ENCODE data around the gene DVL2.
"Not testable (repeated sequence)": the region's sequence is repeated elsewhere in the genome, so short reads cannot be mapped to it uniquely, and the experiment has no call there.

The DVL2 gene

DNA sequence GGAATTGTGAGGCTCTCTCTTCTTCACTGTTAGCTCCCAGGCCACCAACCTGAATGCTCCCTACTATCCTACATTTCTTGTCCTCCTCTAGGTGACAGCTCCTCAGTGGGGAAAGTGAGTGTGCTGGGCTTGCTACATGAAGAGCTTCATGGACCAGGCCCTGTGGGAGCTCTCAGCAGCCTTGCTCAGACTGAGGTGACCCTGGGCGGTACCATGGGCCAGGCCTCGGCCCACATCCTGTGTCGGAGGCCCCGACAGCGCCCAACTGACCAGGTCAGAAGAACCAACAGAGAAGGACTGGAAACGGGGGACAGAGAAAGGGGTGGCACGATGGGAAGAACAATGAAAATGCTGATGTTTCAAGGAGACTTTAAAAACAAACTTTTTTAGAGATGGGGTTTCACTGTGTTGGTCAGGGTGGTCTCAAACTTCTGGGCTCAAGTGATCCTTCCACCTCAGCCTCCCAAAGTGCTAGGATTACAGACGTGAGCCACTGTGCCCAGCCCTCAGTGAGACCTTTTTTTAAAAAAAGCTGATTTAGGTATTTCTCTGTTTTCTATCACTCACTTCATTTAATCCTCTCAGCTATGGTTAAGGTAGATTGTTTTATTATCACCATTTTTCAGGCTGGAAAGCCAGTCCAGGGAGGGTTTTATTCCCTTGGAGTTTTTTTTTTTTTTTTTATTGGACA lies 22.6 kb upstream of the DVL2 start:
- no peak for DNase-seq (ENCODE audit: low spot score)

DNA sequence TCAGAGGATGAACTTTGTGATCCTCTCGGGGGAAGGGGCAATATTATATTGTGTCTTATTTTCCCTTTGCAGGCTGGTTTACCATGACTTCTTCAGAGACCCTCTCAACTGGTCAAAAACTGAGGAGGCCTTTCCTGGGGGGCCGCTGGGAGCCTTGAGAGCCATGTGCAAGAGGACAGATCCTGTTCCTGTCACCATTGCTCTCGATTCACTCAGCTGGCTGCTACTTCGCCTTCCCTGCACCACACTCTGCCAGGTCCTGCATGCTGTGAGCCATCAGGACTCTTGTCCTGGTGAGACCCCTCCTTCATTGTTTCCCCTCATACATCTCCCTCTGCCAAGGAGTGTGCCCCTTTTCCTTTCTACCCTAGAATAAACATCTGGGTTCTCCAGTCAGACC lies 20.2 kb upstream of the DVL2 start:
- no peak for DNase-seq (ENCODE audit: low spot score)

DNA sequence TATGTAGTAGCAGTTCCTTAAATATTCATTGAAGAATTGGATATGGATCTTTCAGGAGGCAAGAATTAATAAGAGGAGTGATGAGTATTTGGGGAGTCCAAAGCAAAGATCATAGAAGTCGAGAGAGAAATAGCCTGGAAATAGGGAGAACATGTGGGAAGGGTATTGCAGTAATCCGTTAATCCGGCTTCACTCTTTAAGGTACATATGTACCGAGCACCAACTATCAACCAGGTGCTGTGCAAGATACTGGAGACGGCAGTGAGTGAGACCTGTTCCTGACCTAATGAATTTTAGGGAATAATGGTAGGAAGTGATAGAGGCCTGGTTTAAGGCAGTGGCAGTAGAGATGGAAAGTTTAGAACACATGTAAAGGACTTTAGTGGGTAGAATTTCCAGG lies 18.8 kb upstream of the DVL2 start:
- no peak for DNase-seq (ENCODE audit: low spot score)

DNA sequence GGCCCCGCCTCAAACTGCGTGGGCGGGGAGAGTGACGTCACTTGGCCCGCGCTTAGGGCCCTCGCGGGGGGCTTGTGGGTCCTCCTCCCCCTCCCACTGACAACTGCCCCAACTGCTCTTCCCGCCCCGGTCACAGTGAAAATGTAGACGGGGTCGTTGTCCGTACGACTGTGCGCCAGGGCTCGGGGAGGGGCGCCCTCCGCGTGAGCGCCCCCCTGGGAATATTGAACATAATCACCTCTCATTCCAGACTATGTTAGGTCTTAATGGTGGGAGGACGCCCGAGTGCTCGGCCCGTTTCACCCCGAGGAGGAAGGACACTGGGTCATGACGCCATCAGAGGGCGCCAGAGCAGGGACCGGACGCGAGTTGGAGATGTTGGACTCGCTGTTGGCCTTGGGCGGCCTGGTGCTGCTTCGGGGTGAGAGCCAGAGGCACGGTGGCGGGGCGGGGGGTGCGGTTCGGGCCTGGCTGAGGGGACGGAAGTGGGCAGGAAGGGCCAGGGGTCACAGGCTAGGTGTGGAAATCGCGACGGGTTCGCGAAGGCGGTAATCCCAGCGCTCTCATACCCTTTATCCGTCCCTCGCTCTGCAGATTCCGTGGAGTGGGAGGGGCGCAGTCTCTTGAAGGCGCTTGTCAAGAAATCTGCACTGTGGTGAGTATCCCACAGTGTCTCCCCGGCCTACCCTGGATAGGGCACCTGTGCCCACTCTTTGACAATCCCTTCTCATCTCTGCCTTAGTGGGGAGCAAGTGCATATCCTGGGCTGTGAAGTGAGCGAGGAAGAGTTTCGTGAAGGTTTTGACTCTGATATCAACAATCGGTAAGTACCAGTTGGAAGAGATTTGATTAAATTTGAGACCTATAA lies 18.1 kb upstream of the DVL2 start, which contains the start of gene ELP5:
Gene ELP5 (plus strand): TSS at position 40 of the 868 bp plus-strand sequence. CDS start 336 bp downstream, at position 376.
- DNase-seq (ENCODE audit: low spot score) = peak; percentile 89

DNA sequence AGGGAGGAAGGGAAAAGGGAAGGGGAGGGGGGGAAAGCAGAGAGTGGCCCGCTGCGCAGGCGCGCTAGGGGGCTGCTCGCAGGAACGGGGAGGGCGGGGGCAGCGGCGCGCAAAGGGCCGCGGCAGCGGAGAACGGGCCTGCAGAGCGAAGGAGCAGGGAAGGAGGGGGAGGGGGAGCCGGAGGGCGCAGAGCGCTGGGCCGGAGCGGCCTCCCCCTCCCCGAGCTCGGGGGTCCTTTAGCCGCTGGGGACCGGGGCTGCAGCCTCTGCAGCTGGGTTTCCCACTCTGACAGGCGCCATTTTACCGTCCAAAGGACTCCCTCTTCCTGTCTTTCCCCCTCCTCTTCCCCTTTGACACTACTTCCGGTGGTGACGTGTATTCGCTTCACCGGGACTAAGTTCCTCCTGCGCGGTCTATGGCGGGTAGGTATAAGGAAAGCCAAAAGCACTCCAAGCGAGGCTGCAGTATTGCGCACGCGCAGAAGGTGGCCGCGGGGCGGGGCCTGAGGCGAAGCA lies 17.4 kb upstream of the DVL2 start, which contains the start of gene CTDNEP1:
Gene CTDNEP1 (minus strand): TSS at position 74 of the 515 bp plus-strand sequence. CDS start 438 bp downstream, outside the sequence.
- DNase-seq (ENCODE audit: low spot score) = peak; percentile 100

DNA sequence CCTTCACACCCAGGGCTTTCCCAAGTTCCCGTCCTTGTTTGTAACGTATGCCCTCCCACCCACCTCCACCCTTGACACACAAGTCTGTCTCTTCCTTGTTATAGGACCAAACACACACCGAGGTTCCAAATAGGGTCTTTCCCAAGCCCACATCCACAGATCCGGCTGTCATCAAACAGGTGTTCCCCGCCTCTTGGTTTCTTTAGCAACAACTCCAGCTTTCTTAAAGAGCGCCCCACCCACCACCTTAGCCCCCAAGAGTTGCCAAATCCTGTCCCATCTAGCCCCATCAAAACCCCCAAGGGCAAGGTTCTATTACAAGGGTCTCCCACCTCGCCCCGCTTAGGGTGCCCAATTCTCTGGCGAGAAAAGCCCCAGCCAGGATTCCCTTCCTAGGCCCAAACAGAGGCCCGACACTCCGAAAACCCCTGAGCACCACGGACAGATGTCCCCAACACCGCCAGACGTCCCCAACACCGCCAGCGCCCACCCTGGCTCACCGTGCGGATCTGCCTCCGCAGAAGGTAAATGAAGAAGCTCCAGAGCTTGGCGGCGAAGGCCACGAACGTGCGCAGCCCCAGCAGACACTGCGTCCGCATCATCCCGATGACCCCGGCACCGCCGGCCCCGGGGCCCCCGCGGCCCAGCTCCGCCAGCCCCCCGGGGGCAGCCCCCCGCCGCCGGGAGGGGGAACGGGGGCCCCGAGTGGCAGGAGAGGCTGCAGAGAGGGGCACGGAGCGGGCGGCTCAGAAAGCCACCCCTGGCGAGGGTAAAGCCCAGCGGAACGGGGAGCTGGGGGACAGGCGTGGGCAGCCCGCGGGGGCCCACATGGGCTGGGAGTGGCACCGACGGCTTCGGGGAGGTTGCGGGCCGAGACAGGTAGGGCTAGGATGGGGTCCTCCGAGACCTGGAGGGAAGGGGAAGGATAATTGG lies 16.6 kb upstream of the DVL2 start:
- DNase-seq (ENCODE audit: low spot score) = no peak

DNA sequence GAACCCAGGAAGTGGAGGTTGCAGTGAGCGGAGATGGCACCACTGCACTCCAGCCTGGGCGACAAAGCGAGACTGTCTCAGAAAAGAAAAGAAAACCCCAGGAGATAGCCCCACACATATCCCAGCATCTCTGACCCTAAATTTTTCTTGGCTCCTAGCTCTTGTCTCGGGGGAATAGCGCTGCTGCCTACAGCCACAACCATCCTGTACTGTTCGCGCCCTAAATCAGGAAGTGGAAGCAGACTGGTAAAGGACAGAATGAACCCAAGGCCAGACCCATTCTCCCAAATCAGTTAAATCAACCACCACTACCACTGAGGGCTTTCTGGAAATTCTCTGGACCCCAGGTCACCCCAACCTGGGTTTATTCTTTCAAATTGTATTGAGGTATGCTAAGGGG lies 15.5 kb upstream of the DVL2 start:
- DNase-seq (ENCODE audit: low spot score) = no peak

DNA sequence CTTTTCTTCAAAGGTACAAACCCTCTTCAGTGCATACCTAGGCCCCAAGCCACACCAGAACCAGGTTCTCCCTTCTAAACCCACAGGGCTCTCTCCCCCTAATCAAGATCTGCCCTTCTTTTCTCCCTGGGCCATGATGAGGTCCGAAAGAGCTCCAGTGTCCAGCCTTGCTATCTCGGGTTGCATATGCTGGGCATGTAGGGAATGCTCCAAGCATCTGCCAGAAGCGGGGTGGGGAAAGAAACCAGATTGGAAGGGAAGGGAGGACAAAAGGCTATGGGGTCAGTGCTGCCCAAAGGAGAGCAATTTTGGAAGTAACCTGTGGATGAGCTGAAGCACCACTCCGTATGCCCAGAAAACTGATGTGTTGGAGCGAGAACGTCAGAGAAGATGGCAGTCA lies 14.9 kb upstream of the DVL2 start:
- DNase-seq (ENCODE audit: low spot score) = no peak

DNA sequence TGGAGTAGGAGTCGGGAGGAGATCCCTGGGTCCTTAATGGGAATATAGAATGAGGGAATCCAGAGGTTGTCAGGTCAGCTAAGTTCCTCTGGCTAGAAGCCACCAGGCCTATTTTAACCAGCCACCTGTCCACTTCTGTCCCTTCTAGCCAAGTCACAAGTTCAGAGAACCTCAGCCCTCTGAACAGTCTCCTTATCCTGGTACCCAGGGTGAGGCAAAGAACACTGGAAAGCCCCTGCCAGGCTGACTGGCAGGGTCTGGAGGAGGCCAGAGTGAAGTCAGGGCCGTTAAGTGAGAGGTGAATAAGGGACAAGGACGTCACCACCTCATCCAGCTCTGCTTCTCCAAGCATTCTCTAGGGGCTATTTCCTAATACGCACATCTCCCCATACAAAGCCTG lies 14.5 kb upstream of the DVL2 start:
- DNase-seq (ENCODE audit: low spot score) = no peak

DNA sequence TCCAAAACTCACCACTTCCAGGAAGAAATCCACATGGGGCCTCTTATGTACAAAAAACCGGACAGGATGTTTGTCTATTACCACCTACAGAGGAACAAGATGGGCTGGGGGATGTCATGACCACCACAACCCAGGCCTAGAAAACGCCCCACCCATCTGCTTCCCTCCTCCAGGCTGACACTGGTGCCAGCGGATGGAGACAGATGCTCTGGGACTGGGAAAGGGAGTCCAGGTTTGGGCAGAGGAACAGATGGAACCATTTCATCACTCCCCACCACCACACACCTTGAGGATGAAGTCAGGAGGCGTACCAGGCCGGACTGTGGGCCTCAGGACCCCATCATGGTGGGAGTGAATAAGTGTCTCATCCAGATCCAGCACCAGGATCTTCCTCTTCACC lies 12.5 kb upstream of the DVL2 start:
- no peak for DNase-seq (ENCODE audit: low spot score)

DNA sequence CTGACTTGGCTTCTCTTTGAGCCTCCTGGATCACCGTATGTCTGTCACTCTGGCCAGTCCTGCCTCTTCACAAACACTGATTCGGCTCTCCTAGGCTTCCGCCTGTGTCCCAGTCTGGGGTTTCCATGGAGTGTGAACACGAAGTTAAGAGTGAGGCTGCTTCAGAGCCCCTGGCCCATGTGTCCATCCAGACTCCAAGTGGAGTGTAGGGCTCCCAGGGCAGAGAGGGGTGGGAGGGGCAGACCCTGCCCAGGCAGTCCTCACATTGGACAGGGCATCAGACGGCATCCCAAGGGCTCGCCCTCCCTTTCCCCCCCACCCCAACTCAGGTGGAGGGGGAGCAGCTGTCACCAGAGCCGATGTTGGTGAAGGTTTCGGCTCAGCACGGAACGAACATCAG lies 9.5 kb upstream of the DVL2 start:
- DNase-seq (ENCODE audit: low spot score) = not testable (repeated sequence)

DNA sequence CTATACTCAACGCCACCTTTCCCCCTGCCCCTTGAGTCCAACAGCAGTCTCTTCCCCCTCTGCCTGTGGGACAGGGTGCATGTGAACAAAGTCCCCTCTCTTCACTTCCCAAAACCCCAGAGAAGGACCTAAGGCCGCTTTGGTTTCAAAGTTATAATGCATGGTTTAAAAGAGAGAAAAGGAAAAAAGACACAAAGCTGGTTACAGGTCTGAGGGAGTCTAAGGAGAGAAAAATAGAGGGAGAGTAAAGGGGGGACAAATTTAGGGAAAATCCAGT lies 9.1 kb upstream of the DVL2 start:
- no peak for DNase-seq (ENCODE audit: low spot score)

DNA sequence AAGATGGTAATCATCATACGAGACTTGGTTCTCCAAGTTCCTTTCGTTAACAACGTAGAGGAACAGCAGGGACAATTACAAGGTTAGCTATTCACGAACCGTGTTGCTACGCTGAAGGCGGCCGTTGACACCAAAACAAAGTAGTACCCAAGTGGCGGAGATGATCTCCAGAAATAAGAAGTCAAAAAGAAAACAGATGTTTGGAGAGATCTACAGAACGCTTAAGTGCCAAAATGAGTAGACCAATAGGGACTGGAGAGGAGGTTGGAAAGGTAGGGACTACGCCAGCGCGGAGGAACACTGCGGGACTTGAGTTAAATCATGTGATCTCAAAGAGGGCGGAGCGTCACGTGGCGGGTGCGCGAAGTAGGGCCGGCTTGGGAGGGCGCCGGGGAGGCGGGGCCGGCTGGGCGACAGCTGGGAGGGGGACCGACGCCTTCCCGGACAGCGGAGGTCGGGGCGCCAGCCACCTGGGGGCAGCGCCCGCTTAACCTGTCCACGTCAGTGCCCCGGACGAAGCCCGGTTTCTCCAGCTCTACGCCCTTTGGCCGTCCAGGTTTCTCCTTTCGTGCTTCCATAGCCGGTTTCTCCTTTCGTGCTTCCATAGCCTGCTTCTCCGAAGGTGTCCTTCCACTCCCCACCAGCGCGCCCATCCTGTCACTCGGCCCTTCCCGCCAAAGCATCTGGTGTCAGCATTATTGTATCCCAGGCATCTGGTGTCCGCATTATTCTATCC lies 8.6 kb upstream of the DVL2 start:
- no peak for DNase-seq (ENCODE audit: low spot score)

DNA sequence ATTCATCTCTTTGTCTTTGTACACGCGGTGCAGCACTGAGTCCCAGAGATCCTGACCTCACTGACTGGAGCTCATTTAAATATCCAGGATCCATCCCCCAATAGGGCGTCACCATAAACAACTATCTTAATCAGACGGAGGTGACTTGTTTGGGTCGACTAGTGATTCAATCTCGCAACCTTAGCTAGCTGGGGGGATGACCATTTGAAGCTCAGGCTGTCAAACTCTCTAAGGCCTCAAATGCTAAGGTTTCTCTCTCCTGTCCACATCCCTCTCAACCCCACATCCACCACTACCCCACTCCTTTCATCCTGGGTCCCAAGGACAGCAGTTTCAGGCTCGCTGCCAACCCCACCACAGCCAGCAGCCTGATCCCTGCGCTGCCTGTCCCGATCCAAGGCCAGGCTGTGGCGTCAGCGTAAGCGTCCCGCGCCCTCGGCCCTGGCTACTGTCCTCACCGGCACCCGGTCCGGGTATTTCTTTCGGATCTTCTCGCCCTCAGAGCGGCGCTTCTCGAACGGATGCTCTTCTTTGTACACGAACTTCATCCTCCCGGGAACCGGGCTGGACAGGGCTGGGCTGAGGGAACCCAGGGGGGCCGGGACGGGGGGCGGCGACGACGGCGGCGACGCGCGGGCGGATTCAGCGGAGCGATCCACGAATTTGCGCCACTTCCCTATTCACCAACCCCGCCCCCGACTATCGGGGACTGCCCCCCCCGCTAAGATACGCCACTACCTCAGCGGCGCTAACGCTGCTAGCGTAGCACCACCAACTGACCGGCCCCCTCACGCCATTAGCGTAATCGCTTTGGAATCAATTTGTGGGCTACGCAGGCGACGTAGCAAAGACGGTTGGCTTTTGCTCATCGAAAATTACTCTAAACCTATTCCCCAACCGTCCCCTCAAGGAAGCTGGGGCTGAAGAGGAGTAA lies 7.7 kb upstream of the DVL2 start, which contains the start of gene GABARAP:
Gene GABARAP (minus strand): TSS at position 667 of the 934 bp plus-strand sequence. CDS start 119 bp downstream, at position 548.
- peak; percentile 83 for DNase-seq (ENCODE audit: low spot score)

DNA sequence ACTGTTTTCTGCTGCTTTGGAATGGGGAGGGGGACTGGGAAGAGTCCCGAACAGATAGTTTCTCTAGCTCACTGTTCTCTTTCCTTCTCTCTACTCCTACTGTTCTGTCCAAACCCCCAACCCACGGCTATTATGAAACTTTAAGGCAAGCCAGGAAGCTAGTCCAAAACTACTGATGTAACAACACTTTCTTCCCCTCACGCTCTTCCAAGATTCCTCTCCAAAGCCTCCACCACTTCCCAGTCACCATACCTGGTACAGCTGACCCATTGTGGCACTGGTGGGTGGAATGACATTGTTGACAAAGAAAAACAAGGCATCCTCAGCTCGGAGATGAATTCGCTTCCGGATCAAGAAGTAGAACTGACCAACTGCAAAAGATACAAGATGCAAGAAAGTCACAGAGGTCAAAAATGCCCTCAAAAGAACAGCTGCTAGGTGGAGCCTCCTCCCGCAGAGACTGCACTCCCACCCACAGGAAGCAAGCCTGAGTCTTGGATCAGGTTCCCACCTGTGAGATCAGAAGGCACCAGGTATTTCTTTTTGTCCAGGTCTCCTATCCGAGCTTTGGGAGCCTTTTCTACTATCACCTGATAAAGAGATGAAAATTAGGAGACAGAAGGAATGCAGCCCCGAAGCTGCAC lies 6.9 kb upstream of the DVL2 start:
- DNase-seq (ENCODE audit: low spot score) = no peak

DNA sequence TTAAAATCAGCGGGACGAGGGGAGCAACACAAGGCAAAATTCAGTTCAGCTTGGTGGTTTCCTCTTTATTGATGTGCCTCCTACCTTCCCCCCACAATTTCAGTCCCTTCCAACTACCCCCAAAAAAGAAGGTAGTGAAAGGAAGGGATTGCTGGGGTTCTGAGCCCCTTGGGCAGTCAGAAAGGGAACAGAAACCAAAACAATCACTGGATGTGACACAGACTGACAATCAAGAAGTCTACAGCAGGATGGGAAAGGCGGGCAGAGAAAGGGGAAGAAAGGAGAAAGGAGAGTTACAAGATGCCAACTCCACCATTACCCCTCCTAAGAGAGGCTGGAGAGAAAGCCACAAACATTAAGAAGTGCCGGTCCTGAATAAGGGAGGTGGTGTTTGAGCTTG lies 6.1 kb upstream of the DVL2 start:
- no peak for DNase-seq (ENCODE audit: low spot score)

DNA sequence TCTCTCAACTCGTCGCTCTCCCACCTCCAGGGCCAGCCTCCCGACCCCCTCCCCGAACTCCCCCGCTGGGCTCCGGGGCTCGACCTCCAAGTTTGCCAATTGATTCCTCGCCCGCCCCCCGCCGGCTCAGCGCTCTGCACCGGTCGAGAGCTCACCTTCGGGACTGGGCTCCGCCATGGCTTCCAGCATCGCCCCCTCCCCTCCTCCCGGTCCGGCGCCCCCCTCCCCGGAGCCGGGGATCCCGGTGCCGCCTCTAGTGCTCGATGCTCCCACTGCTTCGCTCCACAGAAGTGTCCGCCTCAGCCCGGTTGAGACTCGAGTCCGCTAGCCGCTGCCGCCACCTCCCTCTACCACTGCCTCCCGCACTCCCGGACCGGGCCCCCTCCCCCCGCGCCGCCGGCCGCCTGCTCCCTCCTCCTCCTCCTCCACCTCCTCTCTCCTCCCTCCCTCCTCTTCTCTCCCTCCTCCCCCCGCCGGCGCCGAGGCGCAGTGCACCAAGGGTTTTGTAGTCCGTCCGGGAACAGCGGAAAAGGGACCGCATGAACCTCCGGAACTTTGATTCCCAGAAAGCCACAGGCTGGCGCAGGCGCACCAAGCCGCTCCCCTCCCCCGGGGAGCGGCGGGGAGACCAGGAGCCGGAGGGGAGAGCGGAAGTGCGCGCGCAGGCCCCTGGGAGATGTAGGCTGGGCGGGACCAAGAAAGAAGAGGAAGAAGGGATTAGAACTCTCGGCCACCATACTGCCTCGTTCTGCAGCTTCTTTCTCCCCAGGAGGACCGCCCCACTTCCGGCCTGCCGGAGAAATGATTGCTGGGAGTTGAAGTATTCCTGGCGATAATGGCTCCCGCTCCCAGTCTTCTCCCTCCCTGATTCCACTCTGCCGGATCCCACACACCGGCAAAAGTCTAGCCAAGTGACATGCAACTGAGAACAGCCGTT lies 5.0 kb upstream of the DVL2 start, which contains the start of gene PHF23:
Gene PHF23 (minus strand): TSS at position 367 of the 937 bp plus-strand sequence. CDS start 178 bp downstream, at position 189.
- peak; percentile 100 for DNase-seq (ENCODE audit: low spot score)

DNA sequence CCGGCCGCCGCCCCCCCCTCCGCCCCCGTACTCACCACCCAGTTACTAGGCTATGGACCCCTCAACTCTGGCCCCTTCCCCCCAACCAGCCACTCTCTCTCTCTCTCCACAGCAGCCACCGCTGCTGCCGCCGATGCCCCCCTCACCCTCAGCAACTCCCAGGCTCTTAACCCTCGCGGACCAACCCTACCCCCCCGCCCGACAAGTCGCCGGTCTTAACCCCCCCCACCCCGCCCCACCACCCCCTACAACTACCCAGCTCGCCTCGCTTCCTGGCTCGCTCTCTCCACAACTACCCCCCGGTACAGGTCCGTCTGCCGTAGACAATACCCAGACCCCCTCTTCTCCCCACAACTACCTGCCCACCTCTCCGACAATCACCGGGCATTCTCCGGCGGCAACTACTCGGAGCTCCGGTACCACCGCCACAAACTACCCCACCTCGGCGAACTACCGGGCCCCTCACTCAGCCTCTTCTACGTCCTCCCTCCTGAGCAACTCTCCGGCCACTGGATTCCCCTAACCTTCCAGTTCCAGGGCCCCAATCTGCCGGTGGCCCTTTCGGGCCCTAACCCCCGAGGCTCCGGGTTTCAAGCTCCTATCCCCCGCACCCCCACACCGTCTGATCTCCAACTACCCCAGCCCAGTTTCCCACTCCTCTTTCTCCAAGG lies 4.2 kb upstream of the DVL2 start:
- no peak for DNase-seq (ENCODE audit: low spot score)
